A673 (cell line): Measurements from ENCODE around the gene CAAP1. TPM values are rescaled to one million over a fixed set of nuclear protein-coding genes. Genes with fewer than 3 reads are reported as not detected.

Experiments used
- BruUV-seq: library from RNA; stranded (reverse); fragments of 400-500 nt; replicated peaks from 2 replicates; lab custom pipeline; 2021; lab: Mats Ljungman, UMichigan
- CTCF ChIA-PET: fragments of 300-600 bp; sonication (Branson Sonifier 250); formaldehyde crosslinking; loops from one replicate; lab custom pipeline; 2022; ENCODE audit warnings: antibody characterized with exemption; lab: Charles Lee
- POLR2A ChIA-PET: fragments of 300-600 bp; sonication (Branson Sonifier 250); formaldehyde crosslinking; loops from one replicate; lab custom pipeline; 2022; ENCODE audit warnings: antibody characterized with exemption; ENCODE audit not compliant: low non-redundant PET; lab: Charles Lee
- DNase-seq: peaks from one replicate; pipeline ENCODE4 v3.0.0-alpha.2; 2015; ENCODE audit warnings: low spot score
- H3K27ac ChIP-seq: fragments of 200-600 bp; sonication (generic); 2 replicates; pipeline ENCODE4 v1.5.1; 2016; ENCODE audit warnings: mixed run types, low read depth, mild to moderate bottlenecking, mixed read lengths, antibody characterized with exemption, low read length; ENCODE audit not compliant: poor library complexity, severe bottlenecking
- H3K27me3 ChIP-seq: fragments of 200-600 bp; sonication (generic); replicated peaks from 2 replicates; pipeline ENCODE4 v1.6.1; 2017; ENCODE audit warnings: mixed run types, low read depth, mild to moderate bottlenecking, mixed read lengths, antibody characterized with exemption, low read length; ENCODE audit not compliant: insufficient read depth, poor library complexity
- H3K36me3 ChIP-seq: fragments of 200-600 bp; sonication (generic); 2 replicates; pipeline ENCODE4 v1.6.1; 2016; ENCODE audit warnings: mixed run types, mild to moderate bottlenecking, mixed read lengths, antibody characterized with exemption, low read length; ENCODE audit not compliant: insufficient read depth, poor library complexity, severe bottlenecking
- H3K4me1 ChIP-seq: fragments of 200-600 bp; sonication (generic); 2 replicates; pipeline ENCODE4 v1.6.1; 2017; ENCODE audit warnings: mixed run types, mild to moderate bottlenecking, mixed read lengths, antibody characterized with exemption, low read length; ENCODE audit not compliant: insufficient read depth, poor library complexity, severe bottlenecking
- H3K4me3 ChIP-seq: fragments of 200-600 bp; sonication (generic); 2 replicates; pipeline ENCODE4 v1.5.1; 2016; ENCODE audit warnings: low read depth, mixed run types, mild to moderate bottlenecking, mixed read lengths, low read length; ENCODE audit not compliant: poor library complexity, severe bottlenecking
- H3K9me3 ChIP-seq: fragments of 200-600 bp; sonication (generic); 2 replicates; pipeline ENCODE4 v1.6.1; 2016; ENCODE audit warnings: mixed run types, low read depth, mild to moderate bottlenecking, mixed read lengths, antibody characterized with exemption, low read length; ENCODE audit not compliant: poor library complexity, severe bottlenecking
- EZH2 ChIP-seq: fragments of 200-600 bp; sonication (generic); IDR thresholded peaks from 2 replicates; pipeline ENCODE4 v1.6.1; 2017; ENCODE audit warnings: borderline replicate concordance, low read depth, mild to moderate bottlenecking, mixed read lengths, antibody characterized with exemption, low read length; ENCODE audit not compliant: poor library complexity, severe bottlenecking
- intact Hi-C: fragments of 100-400 bp; cut with micrococcal nuclease; formaldehyde crosslinking; loops from one replicate; pipeline ENCODE4 v1.10.0; 2022; ENCODE audit not compliant: unreplicated experiment
- total RNA-seq: library from RNA; stranded (reverse); gene quantifications from 2 replicates; pipeline ENCODE4 v1.2.3, GENCODE V29; 2021
- TF ChIP-seq, protein P1 (sequence below): fragments of 300-800, 200-600 bp; sonication (generic); conservative IDR thresholded peaks from 2 replicates; pipeline ENCODE4 v1.5.1; 2017; ENCODE audit warnings: low read depth, mild to moderate bottlenecking, antibody characterized with exemption, low read length, moderate library complexity, mixed read lengths

CAAP1 gene
- total RNA-seq, 1 experiment from 2014 or later = 9.1 TPM

DNA sequence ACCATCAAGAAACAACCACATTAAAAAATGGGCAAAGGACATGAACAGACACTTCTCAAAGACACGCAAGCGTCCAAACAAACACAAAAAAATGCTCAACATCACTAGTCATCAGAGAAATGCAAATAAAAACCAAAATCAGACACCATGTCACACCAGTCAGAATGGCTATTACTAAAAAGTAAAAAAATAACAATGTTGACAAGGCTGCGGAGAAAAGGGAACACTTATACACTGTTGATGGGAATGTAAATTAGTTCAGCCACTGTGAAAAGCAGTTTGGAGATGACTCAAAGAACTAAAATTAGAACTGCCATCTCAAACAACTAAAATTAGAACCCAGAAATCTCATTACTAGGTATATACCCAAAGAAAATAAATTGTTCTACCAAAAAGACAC is 80.4 kb downstream of the CAAP1 start:
- ChIA-PET CTCF (no interaction called here), POLR2A (no interaction called here)
- Histone ChIP-seq H3K27ac (no peak overlapping the region), H3K27me3 (no peaks in the 10 kb centered on the region), H3K4me1 (no peaks in the 10 kb centered on the region), H3K36me3 (no peaks in the 10 kb centered on the region), H3K4me3 (no peak overlapping the region), H3K9me3 (no peaks in the 10 kb centered on the region)
- BruUV-seq = no TSS peak
- DNase-seq = no peak
- TF ChIP-seq EZH2 = no peak
- TF ChIP-seq, protein P1, sequence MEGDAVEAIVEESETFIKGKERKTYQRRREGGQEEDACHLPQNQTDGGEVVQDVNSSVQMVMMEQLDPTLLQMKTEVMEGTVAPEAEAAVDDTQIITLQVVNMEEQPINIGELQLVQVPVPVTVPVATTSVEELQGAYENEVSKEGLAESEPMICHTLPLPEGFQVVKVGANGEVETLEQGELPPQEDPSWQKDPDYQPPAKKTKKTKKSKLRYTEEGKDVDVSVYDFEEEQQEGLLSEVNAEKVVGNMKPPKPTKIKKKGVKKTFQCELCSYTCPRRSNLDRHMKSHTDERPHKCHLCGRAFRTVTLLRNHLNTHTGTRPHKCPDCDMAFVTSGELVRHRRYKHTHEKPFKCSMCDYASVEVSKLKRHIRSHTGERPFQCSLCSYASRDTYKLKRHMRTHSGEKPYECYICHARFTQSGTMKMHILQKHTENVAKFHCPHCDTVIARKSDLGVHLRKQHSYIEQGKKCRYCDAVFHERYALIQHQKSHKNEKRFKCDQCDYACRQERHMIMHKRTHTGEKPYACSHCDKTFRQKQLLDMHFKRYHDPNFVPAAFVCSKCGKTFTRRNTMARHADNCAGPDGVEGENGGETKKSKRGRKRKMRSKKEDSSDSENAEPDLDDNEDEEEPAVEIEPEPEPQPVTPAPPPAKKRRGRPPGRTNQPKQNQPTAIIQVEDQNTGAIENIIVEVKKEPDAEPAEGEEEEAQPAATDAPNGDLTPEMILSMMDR = no peak
- intact Hi-C loops = no loop called here

DNA sequence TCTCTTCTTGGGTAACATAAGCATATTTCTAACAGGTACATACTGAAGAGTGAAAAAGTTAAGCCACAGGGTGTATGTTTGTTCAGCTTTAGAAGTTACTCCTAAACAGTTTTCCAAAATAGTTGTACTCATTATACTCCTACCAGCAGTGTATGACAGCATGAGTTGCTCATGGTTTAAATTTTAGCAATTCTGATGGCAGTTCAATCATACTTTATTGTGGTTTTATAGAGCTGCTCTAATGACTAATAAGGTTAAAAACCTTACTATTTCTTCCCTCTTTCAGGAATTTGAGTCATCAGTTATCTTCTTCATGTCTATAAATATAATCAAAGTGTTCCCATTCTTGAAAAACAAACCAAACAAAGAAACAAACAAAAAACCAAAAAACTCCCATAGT is 81.5 kb downstream of the CAAP1 start:
- H3K9me3 ChIP-seq = no peaks in the 10 kb centered on the region
- intact Hi-C loops = no loop called here
- ChIA-PET POLR2A (no interaction called here), CTCF (no interaction called here)
- TF ChIP-seq, protein P1 = no peak
- no peak for TF ChIP-seq EZH2
- DNase-seq = no peak
- no peaks in the 10 kb centered on the region for H3K4me1 ChIP-seq
- no peaks in the 10 kb centered on the region for H3K36me3 ChIP-seq
- BruUV-seq = no TSS peak
- no peaks in the 10 kb centered on the region for H3K27me3 ChIP-seq
- H3K4me3 ChIP-seq = no peak overlapping the region
- H3K27ac ChIP-seq = no peak overlapping the region

DNA sequence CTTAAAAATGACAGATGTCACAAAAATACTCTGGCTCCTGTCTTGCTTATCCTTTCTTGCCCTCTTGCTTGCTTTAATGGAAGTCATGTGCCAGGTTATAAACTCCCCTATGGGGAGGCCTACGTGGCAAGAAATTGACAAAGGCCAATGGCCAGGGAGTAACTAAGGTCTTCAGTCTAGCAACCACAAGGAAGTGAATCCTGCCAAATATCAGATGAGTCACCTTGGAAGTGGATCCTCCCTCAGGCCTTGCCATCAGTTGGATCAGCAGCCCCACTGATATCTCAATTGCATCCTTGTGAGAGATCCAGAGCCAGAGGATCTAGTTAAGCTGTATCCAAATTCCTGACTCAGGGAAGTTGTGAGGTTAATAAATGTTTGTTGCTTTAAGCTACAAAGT is 82.8 kb downstream of the CAAP1 start:
- no TSS peak for BruUV-seq
- CTCF ChIA-PET = no interaction called here
- intact Hi-C loops = no loop called here
- no peak for TF ChIP-seq EZH2
- TF ChIP-seq, protein P1 = no peak
- Histone ChIP-seq H3K9me3 (no peaks in the 10 kb centered on the region), H3K4me1 (no peaks in the 10 kb centered on the region), H3K27ac (no peak overlapping the region), H3K27me3 (no peaks in the 10 kb centered on the region), H3K4me3 (no peak overlapping the region), H3K36me3 (no peaks in the 10 kb centered on the region)
- POLR2A ChIA-PET = no interaction called here
- DNase-seq = no peak
